MM.1S (cell line): ENCODE data around the gene YPEL5.

ENCODE experiments used
- DNase-seq: peaks from one replicate; pipeline ENCODE4 v3.0.0-alpha.2; 2015
- H2AFZ ChIP-seq: fragments of 300-600 bp; sonication (generic); 2 replicates; pipeline ENCODE4 v1.6.0; 2016; ENCODE audit warnings: antibody characterized with exemption, low read length
- H3F3A ChIP-seq: fragments of 300-600 bp; sonication (generic); 2 replicates; pipeline ENCODE4 v1.6.1; 2016; ENCODE audit warnings: mild to moderate bottlenecking, antibody characterized with exemption, low read length, moderate library complexity, mixed read lengths; ENCODE audit not compliant: insufficient read depth
- H3K27ac ChIP-seq: fragments of 300-600 bp; sonication (generic); 2 replicates; pipeline ENCODE4 v1.5.1; 2016; ENCODE audit warnings: mild to moderate bottlenecking, low read length
- H3K27me3 ChIP-seq: fragments of 300-600 bp; sonication (generic); replicated peaks from 2 replicates; pipeline ENCODE4 v1.6.0; 2016; ENCODE audit warnings: low read length; ENCODE audit not compliant: insufficient read depth
- H3K36me3 ChIP-seq: fragments of 300-600 bp; sonication (generic); replicated peaks from 2 replicates; pipeline ENCODE4 v1.6.1; 2016; ENCODE audit warnings: mild to moderate bottlenecking, low read length, mixed read lengths; ENCODE audit not compliant: insufficient read depth
- H3K4me1 ChIP-seq: fragments of 300-600 bp; sonication (generic); 2 replicates; pipeline ENCODE4 v1.6.1; 2016; ENCODE audit warnings: low read length, mixed read lengths
- H3K4me2 ChIP-seq: fragments of 300-600 bp; sonication (generic); 2 replicates; pipeline ENCODE4 v1.6.0; 2016; ENCODE audit warnings: low read depth, low read length
- H3K4me3 ChIP-seq: fragments of 300-600 bp; sonication (generic); 2 replicates; pipeline ENCODE4 v1.5.1; 2016; ENCODE audit warnings: low read length, mixed read lengths
- H3K79me2 ChIP-seq: fragments of 300-600 bp; sonication (generic); 2 replicates; pipeline ENCODE4 v1.6.1; 2016; ENCODE audit warnings: mixed run types, low read length, mixed read lengths
- H3K9ac ChIP-seq: fragments of 300-600 bp; sonication (generic); 2 replicates; pipeline ENCODE4 v1.6.1; 2016; ENCODE audit warnings: low read length, mixed read lengths
- H3K9me2 ChIP-seq: fragments of 300-600 bp; sonication (generic); replicated peaks from 2 replicates; pipeline ENCODE4 v1.6.1; 2016; ENCODE audit warnings: mild to moderate bottlenecking, low read length, mixed read lengths; ENCODE audit not compliant: insufficient read depth
- H3K9me3 ChIP-seq: fragments of 300-600 bp; sonication (generic); replicated peaks from 2 replicates; pipeline ENCODE4 v1.6.1; 2016; ENCODE audit warnings: mild to moderate bottlenecking, low read length, mixed read lengths; ENCODE audit not compliant: insufficient read depth
- H4K20me1 ChIP-seq: fragments of 300-600 bp; sonication (generic); 2 replicates; pipeline ENCODE4 v1.6.1; 2016; ENCODE audit warnings: mild to moderate bottlenecking, low read length, moderate library complexity, mixed read lengths; ENCODE audit not compliant: insufficient read depth
- EZH2 ChIP-seq: fragments of 300-600 bp; sonication (generic); optimal IDR thresholded peaks from 2 replicates; pipeline ENCODE3; 2017; ENCODE audit warnings: low read depth, mild to moderate bottlenecking, antibody characterized with exemption, low read length, mixed read lengths
- EZH2phosphoT487 ChIP-seq: fragments of 300-600 bp; sonication (generic); IDR thresholded peaks from 2 replicates; pipeline ENCODE4 v1.6.1; 2018; ENCODE audit warnings: antibody characterized with exemption, low read length
- TF ChIP-seq, protein P1 (sequence below): fragments of 300-600 bp; sonication (generic); IDR thresholded peaks from 2 replicates; pipeline ENCODE4 v1.5.1; 2016; ENCODE audit warnings: antibody characterized with exemption, low read length, mixed read lengths

YPEL5 gene

DNA sequence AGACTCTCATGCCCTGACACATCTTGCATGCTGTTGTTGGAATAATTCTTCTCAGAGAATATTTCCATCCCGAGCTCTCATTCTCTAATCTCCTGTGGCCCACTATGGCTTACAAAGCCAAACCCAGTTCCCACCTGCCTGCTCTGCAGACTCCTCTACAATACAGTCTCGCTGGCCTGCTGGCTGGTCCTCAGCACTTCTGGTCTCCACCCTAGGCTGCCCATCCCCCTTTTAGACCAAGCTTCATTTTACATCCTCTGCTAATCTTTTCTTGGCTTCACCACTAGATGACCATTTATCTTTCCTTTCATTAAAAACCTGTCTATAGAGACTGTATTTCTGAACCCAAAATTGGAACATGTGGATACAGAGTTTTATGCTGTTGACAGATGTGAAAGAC lies 42.5 kb upstream of the YPEL5 start:
- H3K9ac ChIP-seq: no peak overlapping the region

DNA sequence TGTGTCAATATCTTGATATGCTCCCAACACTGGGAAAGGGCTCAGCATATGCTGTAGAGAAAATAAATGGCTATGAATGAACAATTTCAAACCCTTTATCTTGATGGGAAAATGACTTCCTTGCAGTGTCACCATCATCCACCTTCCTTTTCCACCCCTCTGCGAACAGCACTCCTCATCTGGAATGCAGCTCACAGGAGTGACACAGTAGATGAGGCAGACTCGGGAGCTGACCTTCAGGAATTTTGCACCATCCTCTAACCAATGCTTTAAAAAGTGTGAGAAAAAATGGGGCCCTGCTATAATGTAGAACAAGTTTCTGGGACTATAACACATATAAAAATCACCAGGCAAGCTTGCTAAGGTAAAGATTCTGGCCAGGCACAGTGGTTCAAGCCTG lies 41.3 kb upstream of the YPEL5 start:
- H3K9ac ChIP-seq: no peak overlapping the region
- no peak for DNase-seq
- H3K36me3 ChIP-seq: no peaks in the 10 kb centered on the region
- H3K79me2 ChIP-seq: no peaks in the 10 kb centered on the region
- no peak overlapping the region for H3K4me2 ChIP-seq
- H3K27ac ChIP-seq: no peak overlapping the region
- H3F3A ChIP-seq: no peaks in the 10 kb centered on the region
- no peaks in the 10 kb centered on the region for H4K20me1 ChIP-seq
- no peak overlapping the region for H3K4me3 ChIP-seq
- no peaks in the 10 kb centered on the region for H3K9me2 ChIP-seq
- H3K9me3 ChIP-seq: no peaks in the 10 kb centered on the region
- TF ChIP-seq EZH2 (no peak), EZH2phosphoT487 (no peak)
- TF ChIP-seq, protein P1, sequence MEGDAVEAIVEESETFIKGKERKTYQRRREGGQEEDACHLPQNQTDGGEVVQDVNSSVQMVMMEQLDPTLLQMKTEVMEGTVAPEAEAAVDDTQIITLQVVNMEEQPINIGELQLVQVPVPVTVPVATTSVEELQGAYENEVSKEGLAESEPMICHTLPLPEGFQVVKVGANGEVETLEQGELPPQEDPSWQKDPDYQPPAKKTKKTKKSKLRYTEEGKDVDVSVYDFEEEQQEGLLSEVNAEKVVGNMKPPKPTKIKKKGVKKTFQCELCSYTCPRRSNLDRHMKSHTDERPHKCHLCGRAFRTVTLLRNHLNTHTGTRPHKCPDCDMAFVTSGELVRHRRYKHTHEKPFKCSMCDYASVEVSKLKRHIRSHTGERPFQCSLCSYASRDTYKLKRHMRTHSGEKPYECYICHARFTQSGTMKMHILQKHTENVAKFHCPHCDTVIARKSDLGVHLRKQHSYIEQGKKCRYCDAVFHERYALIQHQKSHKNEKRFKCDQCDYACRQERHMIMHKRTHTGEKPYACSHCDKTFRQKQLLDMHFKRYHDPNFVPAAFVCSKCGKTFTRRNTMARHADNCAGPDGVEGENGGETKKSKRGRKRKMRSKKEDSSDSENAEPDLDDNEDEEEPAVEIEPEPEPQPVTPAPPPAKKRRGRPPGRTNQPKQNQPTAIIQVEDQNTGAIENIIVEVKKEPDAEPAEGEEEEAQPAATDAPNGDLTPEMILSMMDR: no peak
- H2AFZ ChIP-seq: no peak overlapping the region
- no peaks in the 10 kb centered on the region for H3K27me3 ChIP-seq
- no peaks in the 10 kb centered on the region for H3K4me1 ChIP-seq

More for the DNA sequence above, 42.5 kb upstream of the YPEL5 start:
- Histone ChIP-seq H3K4me1 (no peaks in the 10 kb centered on the region), H4K20me1 (no peaks in the 10 kb centered on the region), H2AFZ (no peak overlapping the region), H3K27ac (no peak overlapping the region), H3K4me2 (no peak overlapping the region), H3K9me2 (no peaks in the 10 kb centered on the region), H3K9me3 (no peaks in the 10 kb centered on the region), H3K79me2 (no peaks in the 10 kb centered on the region), H3K4me3 (no peak overlapping the region), H3F3A (no peaks in the 10 kb centered on the region), H3K36me3 (no peaks in the 10 kb centered on the region), H3K27me3 (no peaks in the 10 kb centered on the region)
- no peak for DNase-seq
- TF ChIP-seq EZH2phosphoT487: no peak
- TF ChIP-seq, protein P1: no peak
- no peak for TF ChIP-seq EZH2

DNA sequence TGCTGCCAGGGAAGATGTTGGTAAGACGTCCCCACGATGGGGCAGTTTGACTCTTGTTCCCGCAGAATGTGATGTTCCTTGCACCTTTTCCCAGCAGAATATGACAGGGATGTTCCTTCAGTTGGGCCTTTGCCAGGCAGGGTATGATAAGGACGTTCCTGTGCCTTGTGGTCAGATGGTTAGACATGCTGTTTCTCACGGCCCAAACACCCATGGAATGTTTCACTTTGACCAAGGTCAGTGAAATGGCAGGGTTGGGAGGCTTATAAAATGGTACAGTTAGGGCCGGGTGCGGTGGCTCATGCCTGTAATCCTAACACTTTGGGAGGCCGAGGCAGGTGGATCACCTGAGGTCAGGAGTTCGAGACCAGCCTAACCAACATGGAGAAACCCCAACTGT lies 40.3 kb upstream of the YPEL5 start:
- Histone ChIP-seq H3K27ac (no peak overlapping the region), H3K4me3 (no peak overlapping the region), H3K9me3 (no peaks in the 10 kb centered on the region), H2AFZ (no peak overlapping the region), H3K9me2 (no peaks in the 10 kb centered on the region), H4K20me1 (no peaks in the 10 kb centered on the region), H3K79me2 (no peaks in the 10 kb centered on the region), H3K36me3 (no peaks in the 10 kb centered on the region), H3K27me3 (no peaks in the 10 kb centered on the region), H3K4me1 (no peaks in the 10 kb centered on the region), H3K4me2 (no peak overlapping the region), H3K9ac (no peak overlapping the region), H3F3A (no peaks in the 10 kb centered on the region)
- no peak for DNase-seq
- TF ChIP-seq, protein P1: no peak
- TF ChIP-seq EZH2 (no peak), EZH2phosphoT487 (no peak)
